Lower leg skin (tissue), 4 donors: ENCODE results near the gene CCR3. TPM values are rescaled to one million over a fixed set of nuclear protein-coding genes. Genes with fewer than 3 reads are reported as not detected.

Experiments used
- DNase-seq, 2 donors: peaks; one replicate each; pipeline ENCODE4 v3.0.0-alpha.2; 2019; ENCODE audit warnings: low spot score in 2 of 2
- H3K4me3 ChIP-seq: fragments of 200-600 bp; sonication (generic); 2 replicates; pipeline ENCODE4 v1.5.1; 2017; ENCODE audit warnings: mild to moderate bottlenecking, low read depth; ENCODE audit not compliant: poor library complexity, severe bottlenecking
- POLR2A ChIP-seq, 2 donors: fragments of 450-650 bp; IDR thresholded peaks; one replicate each; pipeline ENCODE4 v1.6.1; 2016 to 2017; ENCODE audit warnings: antibody characterized with exemption in 2 of 2, mild to moderate bottlenecking in 1 of 2, moderate library complexity in 1 of 2
- WGBS, 2 donors: methylation state at CpG; one replicate each; pipeline ENCODE4 v1.1.5; 2018; 5-methylcytosine and 5-hydroxymethylcytosine counted together
- intact Hi-C: fragments of 100-400 bp; cut with DNase I; formaldehyde crosslinking; loops from one replicate; pipeline ENCODE4 v1.15.0; 2023; ENCODE audit warnings: low total_unique reads
- total RNA-seq, 4 donors: library from RNA; depleted of rRNA; stranded (reverse); fragments of >200 nt; gene quantifications; one replicate each; pipeline ENCODE4 v1.1.0, GENCODE V29; 2016
- TF ChIP-seq, protein P1 (sequence below), 3 donors: fragments of 450-650 bp; IDR thresholded peaks; one replicate each; pipeline ENCODE4 v1.5.1; 2016; ENCODE audit warnings: antibody characterized with exemption in 3 of 3, mild to moderate bottlenecking in 3 of 3, moderate library complexity in 2 of 3

The CCR3 gene
- total RNA-seq, 4 donors from 2014 or later, result 0.55 to 3.2 (median 2.4) TPM

- WGBS, 2 donors, result 71 to 73% methylated on average over 2 of the region's 2 CpGs
- intact Hi-C loops, result no loop called here
- DNase-seq, result no peak
- TF ChIP-seq POLR2A (IDR thresholded peaks at IDR 0.05), result no peak
- TF ChIP-seq, protein P1, sequence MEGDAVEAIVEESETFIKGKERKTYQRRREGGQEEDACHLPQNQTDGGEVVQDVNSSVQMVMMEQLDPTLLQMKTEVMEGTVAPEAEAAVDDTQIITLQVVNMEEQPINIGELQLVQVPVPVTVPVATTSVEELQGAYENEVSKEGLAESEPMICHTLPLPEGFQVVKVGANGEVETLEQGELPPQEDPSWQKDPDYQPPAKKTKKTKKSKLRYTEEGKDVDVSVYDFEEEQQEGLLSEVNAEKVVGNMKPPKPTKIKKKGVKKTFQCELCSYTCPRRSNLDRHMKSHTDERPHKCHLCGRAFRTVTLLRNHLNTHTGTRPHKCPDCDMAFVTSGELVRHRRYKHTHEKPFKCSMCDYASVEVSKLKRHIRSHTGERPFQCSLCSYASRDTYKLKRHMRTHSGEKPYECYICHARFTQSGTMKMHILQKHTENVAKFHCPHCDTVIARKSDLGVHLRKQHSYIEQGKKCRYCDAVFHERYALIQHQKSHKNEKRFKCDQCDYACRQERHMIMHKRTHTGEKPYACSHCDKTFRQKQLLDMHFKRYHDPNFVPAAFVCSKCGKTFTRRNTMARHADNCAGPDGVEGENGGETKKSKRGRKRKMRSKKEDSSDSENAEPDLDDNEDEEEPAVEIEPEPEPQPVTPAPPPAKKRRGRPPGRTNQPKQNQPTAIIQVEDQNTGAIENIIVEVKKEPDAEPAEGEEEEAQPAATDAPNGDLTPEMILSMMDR (IDR thresholded peaks at IDR 0.05), result no peak
- H3K4me3 ChIP-seq, result no peak overlapping the region
Measured at GRCh38 chr3:46291046-46291445, 48.8 kb downstream of the CCR3 start.

- H3K4me3 ChIP-seq, result no peak overlapping the region
- WGBS, 2 donors, result 63 to 84% methylated on average over 2 of the region's 2 CpGs
- no peak for DNase-seq
- intact Hi-C loops, result no loop called here
- TF ChIP-seq, protein P1 (IDR thresholded peaks at IDR 0.05), result no peak
- no peak for TF ChIP-seq POLR2A (IDR thresholded peaks at IDR 0.05)
Measured at GRCh38 chr3:46293035-46293724, 50.9 kb downstream of the CCR3 start.

DNA sequence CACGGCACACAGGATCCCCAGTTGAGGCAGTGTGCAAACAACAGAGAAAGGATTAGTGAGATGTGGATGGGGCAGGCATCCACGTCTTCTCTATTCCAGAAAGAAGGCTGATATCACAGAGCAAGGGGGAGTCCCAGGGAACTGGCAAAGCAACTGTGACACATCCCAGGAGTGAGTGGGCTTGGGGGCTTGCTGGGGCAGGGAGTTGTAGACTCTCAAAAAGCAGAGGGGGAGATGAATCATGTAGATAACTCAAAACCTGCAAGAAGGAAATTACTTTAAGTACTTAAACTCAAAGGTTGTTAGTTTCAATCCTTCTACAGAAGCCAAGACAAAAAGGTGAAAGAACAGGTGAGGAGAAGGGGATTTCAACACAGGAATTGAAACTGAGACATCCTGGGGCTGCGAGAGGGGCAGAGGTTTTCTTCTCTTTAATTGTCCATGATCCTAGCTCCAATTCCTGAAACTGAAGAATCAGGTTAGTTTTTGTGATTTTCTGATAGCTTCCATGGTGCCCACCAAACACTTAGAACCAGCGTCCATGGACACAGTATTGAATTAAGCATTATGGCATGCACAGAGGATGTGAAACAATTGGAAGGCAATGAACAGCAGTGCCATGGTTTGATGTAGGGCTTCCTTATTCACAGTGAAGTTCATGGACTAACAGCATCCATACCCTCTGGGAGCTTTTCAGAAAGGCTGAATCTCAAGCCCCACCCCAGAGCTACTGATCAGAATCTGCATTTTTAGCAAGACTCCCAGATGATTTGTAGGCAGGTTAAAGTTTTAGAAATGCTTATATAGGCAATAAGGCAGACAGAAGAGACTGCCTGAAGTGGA lies 52.0 kb downstream of the CCR3 start:
- 59 to 83% methylated on average over 4 of the region's 4 CpGs for WGBS, 2 donors
- intact Hi-C loops, result no loop called here
- DNase-seq, result no peak
- TF ChIP-seq POLR2A (IDR thresholded peaks at IDR 0.05), result no peak
- TF ChIP-seq, protein P1 (IDR thresholded peaks at IDR 0.05), result no peak
- H3K4me3 ChIP-seq, result no peak overlapping the region

DNA sequence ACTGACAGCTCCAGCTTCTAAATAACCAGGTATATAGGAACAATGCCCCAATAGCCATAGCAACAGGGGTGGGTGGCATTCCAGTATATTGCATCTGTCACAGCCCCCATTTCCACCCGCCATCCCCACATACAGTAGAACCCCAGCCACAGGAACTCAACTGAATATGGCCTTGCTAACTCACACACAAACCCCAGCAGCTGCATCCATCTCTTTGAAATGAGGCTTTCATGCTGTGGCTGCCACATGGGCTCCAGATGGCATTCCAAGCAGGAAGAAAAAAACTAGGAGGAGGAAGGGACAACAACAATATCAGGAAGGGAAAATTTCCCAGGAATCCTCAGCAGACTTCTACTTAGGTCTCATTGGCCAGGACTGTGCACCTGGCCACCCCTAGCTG lies 54.6 kb downstream of the CCR3 start:
- no peak for DNase-seq
- 80 to 100% methylated on average over 1 of the region's 1 CpG for WGBS, 2 donors
- intact Hi-C loops, result no loop called here
- TF ChIP-seq, protein P1 (IDR thresholded peaks at IDR 0.05), result no peak
- TF ChIP-seq POLR2A (IDR thresholded peaks at IDR 0.05), result no peak
- no peak overlapping the region for H3K4me3 ChIP-seq

- TF ChIP-seq, protein P1 (IDR thresholded peaks at IDR 0.05), result no peak
- TF ChIP-seq POLR2A (IDR thresholded peaks at IDR 0.05), result no peak
- no peak for DNase-seq
- WGBS, 2 donors, result 42% methylated on average over 9 of the region's 9 CpGs
- no peak overlapping the region for H3K4me3 ChIP-seq
- intact Hi-C loops, result no loop called here
Measured at GRCh38 chr3:46297658-46298423, 55.6 kb downstream of the CCR3 start.
